Activated T-helper 2 cell treated with anti-CD3 and anti-CD28 coated beads, Interferon-gamma antibody, Interleukin-2, Interleukin-4, amounts not matched to agents 10 μg/mL and 5 μg/mL and 100 μg/mL, durations not matched to agents 14 hours and 24 hours and 36 hours (primary cell): ENCODE measurements around the gene KIT. TPM values are rescaled to one million over a fixed set of nuclear protein-coding genes. Genes with fewer than 3 reads are reported as not detected.

Source experiments
- DNase-seq: peaks from one replicate; pipeline ENCODE4 v3.0.0; 2021; ENCODE audit warnings: low spot score
- H3K27ac Mint-ChIP-seq: one replicate; pipeline ENCODE4 v1.8.0; 2021; ENCODE audit warnings: mixed read lengths
- H3K27me3 Mint-ChIP-seq: one replicate; pipeline ENCODE4 v1.8.0; 2021; ENCODE audit warnings: low read depth, mixed read lengths
- H3K36me3 Mint-ChIP-seq: one replicate; pipeline ENCODE4 v1.8.0; 2021; ENCODE audit warnings: low read depth, mixed read lengths
- H3K4me1 Mint-ChIP-seq: one replicate; pipeline ENCODE4 v1.8.0; 2021; ENCODE audit warnings: low read depth, mixed read lengths
- H3K4me3 Mint-ChIP-seq: one replicate; pipeline ENCODE4 v1.8.0; 2021; ENCODE audit warnings: low read depth, mild to moderate bottlenecking, moderate library complexity, mixed read lengths
- H3K9me3 Mint-ChIP-seq: one replicate; pipeline ENCODE4 v1.8.0; 2021; ENCODE audit warnings: mixed read lengths
- intact Hi-C: fragments of 100-400 bp; cut with micrococcal nuclease; formaldehyde crosslinking; loops from one replicate; pipeline ENCODE4 v1.15.1; 2023
- total RNA-seq: library from RNA; stranded (reverse); gene quantifications from 2 replicates; pipeline ENCODE4 v1.2.3, GENCODE V29; 2022

KIT gene
- total RNA-seq, 1 donor from 2014 or later = 0.55 TPM

GRCh38 chr4:54645830-54646229 is 11.9 kb upstream of the KIT start:
- Mint-ChIP-seq H3K27ac (no peak overlapping the region), H3K9me3 (no peaks in the 10 kb centered on the region), H3K36me3 (no peaks in the 10 kb centered on the region), H3K4me1 (no peaks in the 10 kb centered on the region), H3K4me3 (no peak overlapping the region), H3K27me3 (peaks cover 3% of the 10 kb centered on the region)
- no peak for DNase-seq
- intact Hi-C loops = no loop called here

GRCh38 chr4:54647070-54647469 is 10.7 kb upstream of the KIT start:
- Mint-ChIP-seq H3K27ac (no peak overlapping the region), H3K4me1 (no peaks in the 10 kb centered on the region), H3K36me3 (no peaks in the 10 kb centered on the region), H3K27me3 (peaks cover 6% of the 10 kb centered on the region), H3K9me3 (no peaks in the 10 kb centered on the region), H3K4me3 (no peak overlapping the region)
- intact Hi-C loops = no loop called here
- no peak for DNase-seq

- intact Hi-C loops = loop anchor here (10.0 kb wide), 1 partner anchor 106 kb away; no protein-coding TSS in a partner anchor
- Mint-ChIP-seq H3K4me1 (no peaks in the 10 kb centered on the region), H3K27ac (no peak overlapping the region), H3K27me3 (peaks cover 25% of the 10 kb centered on the region), H3K4me3 (no peak overlapping the region), H3K36me3 (no peaks in the 10 kb centered on the region), H3K9me3 (no peaks in the 10 kb centered on the region)
- no peak for DNase-seq
These were observed 6.7 kb upstream of the KIT start for GRCh38 chr4:54651050-54651449.

GRCh38 chr4:54654753-54655152 is 3.0 kb upstream of the KIT start:
- intact Hi-C loops = loop anchor here (5.0 to 10.0 kb wide), 2 partner anchors 110 to 547 kb away; no protein-coding TSS in a partner anchor
- H3K9me3 Mint-ChIP-seq = no peaks in the 10 kb centered on the region
- DNase-seq = no peak
- H3K4me1 Mint-ChIP-seq = peaks cover 6% of the 10 kb centered on the region
- H3K4me3 Mint-ChIP-seq = no peak overlapping the region
- peaks cover 55% of the 10 kb centered on the region for H3K27me3 Mint-ChIP-seq
- H3K27ac Mint-ChIP-seq = no peak overlapping the region
- H3K36me3 Mint-ChIP-seq = no peaks in the 10 kb centered on the region

- Mint-ChIP-seq H3K27ac (no peak overlapping the region), H3K27me3 (peaks cover 72% of the 10 kb centered on the region), H3K4me3 (peak overlapping the region; percentile 31)
These were observed 589 bp upstream of the KIT start for GRCh38 chr4:54657185-54657550.

GRCh38 chr4:54658252-54659093 is 716 bp downstream of the KIT start:
- peak overlapping the region; percentile 74 for H3K4me3 Mint-ChIP-seq
- H3K36me3 Mint-ChIP-seq = no peaks in the 10 kb centered on the region
- peaks cover 8% of the 10 kb centered on the region for H3K4me1 Mint-ChIP-seq
- no peak overlapping the region for H3K27ac Mint-ChIP-seq
- no peaks in the 10 kb centered on the region for H3K9me3 Mint-ChIP-seq
- intact Hi-C loops = loop anchor here (5.0 to 10.0 kb wide), 2 partner anchors 114 to 551 kb away; no protein-coding TSS in a partner anchor
- peaks cover 72% of the 10 kb centered on the region for H3K27me3 Mint-ChIP-seq
- peak; percentile 12 for DNase-seq

More at GRCh38 chr4:54657185-54657550, 589 bp upstream of the KIT start:
- H3K9me3 Mint-ChIP-seq = no peaks in the 10 kb centered on the region
- H3K36me3 Mint-ChIP-seq = no peaks in the 10 kb centered on the region
- intact Hi-C loops = loop anchor here (5.0 to 10.0 kb wide), 2 partner anchors 112 to 550 kb away; no protein-coding TSS in a partner anchor
- DNase-seq = no peak
- peaks cover 8% of the 10 kb centered on the region for H3K4me1 Mint-ChIP-seq

GRCh38 chr4:54659313-54659712 is 1.6 kb downstream of the KIT start:
- Mint-ChIP-seq H3K27me3 (peaks cover 65% of the 10 kb centered on the region), H3K4me3 (peak overlapping the region; percentile 74), H3K36me3 (no peaks in the 10 kb centered on the region), H3K27ac (no peak overlapping the region), H3K9me3 (no peaks in the 10 kb centered on the region), H3K4me1 (peaks cover 8% of the 10 kb centered on the region)
- no peak for DNase-seq
- intact Hi-C loops = loop anchor here (5.0 to 10.0 kb wide), 2 partner anchors 115 to 552 kb away; no protein-coding TSS in a partner anchor

GRCh38 chr4:54659749-54660535 is 2.2 kb downstream of the KIT start:
- intact Hi-C loops = loop anchor here (5.0 to 10.0 kb wide), 2 partner anchors 115 to 553 kb away; no protein-coding TSS in a partner anchor
- Mint-ChIP-seq H3K27ac (no peak overlapping the region), H3K27me3 (peaks cover 63% of the 10 kb centered on the region), H3K9me3 (no peaks in the 10 kb centered on the region), H3K4me1 (peaks cover 8% of the 10 kb centered on the region), H3K4me3 (peak overlapping the region; percentile 74), H3K36me3 (no peaks in the 10 kb centered on the region)
- no peak for DNase-seq

GRCh38 chr4:54660591-54660990 is 2.8 kb downstream of the KIT start:
- intact Hi-C loops = no loop called here
- Mint-ChIP-seq H3K36me3 (no peaks in the 10 kb centered on the region), H3K4me3 (no peak overlapping the region), H3K9me3 (no peaks in the 10 kb centered on the region), H3K4me1 (peaks cover 8% of the 10 kb centered on the region), H3K27me3 (peaks cover 61% of the 10 kb centered on the region), H3K27ac (no peak overlapping the region)
- DNase-seq = no peak

GRCh38 chr4:54661169-54661568 is 3.4 kb downstream of the KIT start:
- no peak overlapping the region for H3K27ac Mint-ChIP-seq
- no peaks in the 10 kb centered on the region for H3K36me3 Mint-ChIP-seq
- intact Hi-C loops = no loop called here
- peaks cover 58% of the 10 kb centered on the region for H3K27me3 Mint-ChIP-seq
- DNase-seq = no peak
- no peaks in the 10 kb centered on the region for H3K9me3 Mint-ChIP-seq
- H3K4me1 Mint-ChIP-seq = peaks cover 8% of the 10 kb centered on the region
- no peak overlapping the region for H3K4me3 Mint-ChIP-seq

GRCh38 chr4:54661686-54662085 is 3.9 kb downstream of the KIT start:
- peaks cover 53% of the 10 kb centered on the region for H3K27me3 Mint-ChIP-seq
- no peaks in the 10 kb centered on the region for H3K9me3 Mint-ChIP-seq
- peaks cover 8% of the 10 kb centered on the region for H3K4me1 Mint-ChIP-seq
- H3K36me3 Mint-ChIP-seq = no peaks in the 10 kb centered on the region
- intact Hi-C loops = no loop called here
- DNase-seq = no peak
- no peak overlapping the region for H3K27ac Mint-ChIP-seq
- no peak overlapping the region for H3K4me3 Mint-ChIP-seq

GRCh38 chr4:54662123-54662522 is 4.4 kb downstream of the KIT start:
- intact Hi-C loops = no loop called here
- peaks cover 8% of the 10 kb centered on the region for H3K4me1 Mint-ChIP-seq
- no peaks in the 10 kb centered on the region for H3K9me3 Mint-ChIP-seq
- H3K4me3 Mint-ChIP-seq = no peak overlapping the region
- H3K36me3 Mint-ChIP-seq = no peaks in the 10 kb centered on the region
- DNase-seq = no peak
- peaks cover 48% of the 10 kb centered on the region for H3K27me3 Mint-ChIP-seq
- H3K27ac Mint-ChIP-seq = no peak overlapping the region
